ENCODE results near the gene CYSTM1. TPM values are rescaled to one million over a fixed set of nuclear protein-coding genes. Genes with fewer than 3 reads are reported as not detected.

The CYSTM1 gene
- total and polyA plus RNA-seq, 3 experiments from 2014 or later: 11.1 to 17.3 (median 13.9) TPM

DNA sequence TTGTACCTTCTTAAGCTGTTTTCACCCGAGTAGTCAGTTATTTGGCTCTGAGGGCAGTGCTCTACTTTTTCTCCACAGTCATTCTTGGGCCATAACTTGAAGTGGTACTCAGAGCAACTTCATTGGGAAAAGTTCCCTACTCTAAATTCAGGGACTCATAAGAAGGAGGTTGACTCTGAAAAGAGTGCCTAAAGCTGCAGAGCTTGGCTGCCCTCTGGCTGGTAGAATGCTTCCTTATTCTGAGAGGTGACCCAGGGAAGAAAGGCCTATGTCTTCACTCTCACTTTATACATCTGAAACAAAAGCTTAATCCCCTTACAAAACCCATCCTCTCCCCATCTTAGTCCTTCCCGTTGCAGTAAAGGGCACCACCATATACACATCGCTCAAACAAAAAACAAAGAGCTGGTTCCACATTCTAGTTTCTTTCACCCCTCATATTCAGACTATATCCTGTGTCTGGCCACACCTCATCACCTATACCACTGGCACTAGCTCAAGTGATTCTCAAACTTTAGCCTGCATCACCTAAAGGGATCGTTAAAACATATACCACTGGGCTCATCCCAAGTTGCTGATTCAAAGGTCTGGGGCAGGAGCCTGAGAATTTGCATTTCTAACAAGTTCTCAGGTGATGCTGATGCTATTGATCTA is 41.3 kb upstream of the CYSTM1 start:
- Histone ChIP-seq H3K4me3 (ENCODE audit: low read length) (no peak overlapping the region), H3K4me1 (ENCODE audit: insufficient read depth, low read length) (peaks cover 25% of the 10 kb centered on the region), H3K36me3 (ENCODE audit: insufficient read depth, low read length) (no peaks in the 10 kb centered on the region), H3K27me3 (ENCODE audit: insufficient read depth, low read length, poor library complexity, severe bottlenecking) (no peaks in the 10 kb centered on the region), H3K27ac (ENCODE audit: low read depth, low read length) (no peak overlapping the region), H3K9me3 (ENCODE audit: low read length) (no peaks in the 10 kb centered on the region)
- peak overlapping the region in 2 of 8 donors; percentile 6 to 68 for H3K27ac Mint-ChIP-seq
- H3K4me3 Mint-ChIP-seq: no peak overlapping the region
- H3K27me3 Mint-ChIP-seq: no peaks in the 10 kb centered on the region
- ChIA-PET POLR2A (interaction anchor here (0.5 to 1.5 kb wide), 2 partner anchors 20 kb away, joined by 3 to 4 read pairs; partner anchors contain the start of gene PURA), CTCF (interaction anchor here (0.9 to 6.7 kb wide), 5 partner anchors 8 to 60 kb away, joined by 3 to 54 read pairs (median 3); no protein-coding TSS in a partner anchor)
- H3K9me3 Mint-ChIP-seq: no peaks in the 10 kb centered on the region
- H3K4me1 Mint-ChIP-seq: peaks cover 37 to 63% (median 54%) of the 10 kb centered on the region in 3 donors
- no peak for DNase-seq
- H3K36me3 Mint-ChIP-seq: no peaks in the 10 kb centered on the region

DNA sequence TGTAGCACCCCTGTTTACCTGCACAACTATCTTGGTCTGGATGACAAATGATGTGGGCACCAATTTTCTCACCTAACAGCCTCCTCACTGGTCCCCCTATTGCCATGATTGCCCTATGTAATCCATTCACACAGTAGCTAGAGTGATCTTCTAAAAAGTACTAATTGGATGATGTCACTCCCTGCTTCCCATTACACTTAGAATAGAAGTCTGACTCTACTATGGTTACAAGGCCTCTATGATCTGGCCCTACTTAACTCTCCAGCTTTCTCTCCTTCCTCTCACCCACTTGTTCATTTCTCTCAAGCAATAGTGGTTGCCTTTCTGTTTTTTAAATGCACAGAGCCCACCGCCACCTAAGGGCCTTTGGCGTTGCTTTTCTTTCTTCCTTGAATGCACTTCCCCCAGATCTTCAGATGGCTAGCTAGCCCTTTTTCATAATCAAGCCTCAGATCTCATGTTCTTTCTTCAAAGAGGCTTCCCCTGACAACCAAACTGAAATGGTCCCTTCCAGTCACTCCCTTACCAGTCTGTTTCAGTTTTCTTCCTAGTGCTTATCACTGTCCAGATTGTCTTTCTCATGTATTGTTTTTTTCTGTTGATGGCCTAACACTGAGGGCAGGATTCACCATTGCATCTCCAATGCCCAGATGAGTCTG is 40.6 kb upstream of the CYSTM1 start:
- Histone ChIP-seq H3K4me1 (ENCODE audit: insufficient read depth, low read length) (peaks cover 25% of the 10 kb centered on the region), H3K4me3 (ENCODE audit: low read length) (no peak overlapping the region), H3K36me3 (ENCODE audit: insufficient read depth, low read length) (no peaks in the 10 kb centered on the region), H3K27me3 (ENCODE audit: insufficient read depth, low read length, poor library complexity, severe bottlenecking) (no peaks in the 10 kb centered on the region), H3K9me3 (ENCODE audit: low read length) (no peaks in the 10 kb centered on the region), H3K27ac (ENCODE audit: low read depth, low read length) (no peak overlapping the region)
- Mint-ChIP-seq H3K36me3 (no peaks in the 10 kb centered on the region), H3K4me1 (peaks cover 38 to 65% (median 54%) of the 10 kb centered on the region in 3 donors), H3K27ac (no peak overlapping the region), H3K27me3 (no peaks in the 10 kb centered on the region), H3K9me3 (no peaks in the 10 kb centered on the region), H3K4me3 (peak overlapping the region in 1 of 7 donors; percentile 9)
- ChIA-PET POLR2A (interaction anchor here (0.5 kb wide), 1 partner anchor 19 kb away, joined by 3 read pairs; no protein-coding TSS in a partner anchor), CTCF (interaction anchor here (2.2 to 6.7 kb wide), 2 partner anchors 10 to 61 kb away, joined by 8 to 54 read pairs; no protein-coding TSS in a partner anchor)
- DNase-seq: no peak

GRCh38 chr5:140135127-140135526 is 39.9 kb upstream of the CYSTM1 start:
- ChIA-PET POLR2A (no interaction called here), CTCF (interaction anchor here (2.2 to 6.7 kb wide), 2 partner anchors 10 to 62 kb away, joined by 8 to 54 read pairs; no protein-coding TSS in a partner anchor)

DNA sequence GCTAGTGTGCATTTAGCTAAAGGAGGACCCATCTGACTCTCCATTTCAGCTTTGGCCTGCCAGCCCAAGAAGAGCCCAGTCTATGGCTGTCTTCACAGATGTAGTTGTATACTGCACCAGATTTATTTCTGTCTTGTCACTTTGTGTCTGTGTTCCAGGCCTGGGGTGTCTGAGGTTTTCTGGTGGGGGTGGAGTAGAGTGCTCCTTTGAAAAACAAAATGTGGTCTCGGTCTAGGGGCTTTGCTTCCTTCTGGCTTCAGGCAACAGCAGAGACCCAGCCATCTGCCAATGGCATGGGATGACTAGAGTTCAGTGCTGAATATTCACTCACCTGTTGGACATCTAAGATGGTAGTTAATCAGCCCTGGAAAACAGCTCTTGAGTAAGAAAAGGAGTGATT is 38.4 kb upstream of the CYSTM1 start:
- no peaks in the 10 kb centered on the region for H3K36me3 ChIP-seq (ENCODE audit: insufficient read depth, low read length)
- ChIA-PET POLR2A (no interaction called here), CTCF (interaction anchor here (0.9 to 6.7 kb wide), 4 partner anchors 8 to 63 kb away, joined by 3 to 54 read pairs (median 4); no protein-coding TSS in a partner anchor)
- Mint-ChIP-seq H3K27me3 (no peaks in the 10 kb centered on the region), H3K4me3 (no peak overlapping the region), H3K27ac (peak overlapping the region in 1 of 8 donors; percentile 23), H3K9me3 (no peaks in the 10 kb centered on the region), H3K36me3 (no peaks in the 10 kb centered on the region), H3K4me1 (peaks cover 29 to 50% (median 41%) of the 10 kb centered on the region in 3 donors)
- no peaks in the 10 kb centered on the region for H3K27me3 ChIP-seq (ENCODE audit: insufficient read depth, low read length, poor library complexity, severe bottlenecking)
- no peaks in the 10 kb centered on the region for H3K9me3 ChIP-seq (ENCODE audit: low read length)
- H3K27ac ChIP-seq (ENCODE audit: low read depth, low read length): no peak overlapping the region
- DNase-seq: no peak
- H3K4me1 ChIP-seq (ENCODE audit: insufficient read depth, low read length): peaks cover 20% of the 10 kb centered on the region
- H3K4me3 ChIP-seq (ENCODE audit: low read length): no peak overlapping the region

More at GRCh38 chr5:140135127-140135526, 39.9 kb upstream of the CYSTM1 start:
- Mint-ChIP-seq H3K27me3 (no peaks in the 10 kb centered on the region), H3K36me3 (no peaks in the 10 kb centered on the region), H3K9me3 (no peaks in the 10 kb centered on the region), H3K4me3 (no peak overlapping the region), H3K4me1 (peaks cover 38 to 65% (median 54%) of the 10 kb centered on the region in 3 donors), H3K27ac (no peak overlapping the region)
- no peaks in the 10 kb centered on the region for H3K9me3 ChIP-seq (ENCODE audit: low read length)
- H3K4me1 ChIP-seq (ENCODE audit: insufficient read depth, low read length): peaks cover 25% of the 10 kb centered on the region
- no peak overlapping the region for H3K27ac ChIP-seq (ENCODE audit: low read depth, low read length)
- H3K36me3 ChIP-seq (ENCODE audit: insufficient read depth, low read length): no peaks in the 10 kb centered on the region
- DNase-seq: no peak
- no peaks in the 10 kb centered on the region for H3K27me3 ChIP-seq (ENCODE audit: insufficient read depth, low read length, poor library complexity, severe bottlenecking)
- no peak overlapping the region for H3K4me3 ChIP-seq (ENCODE audit: low read length)

- ChIA-PET CTCF (interaction anchor here (1.0 kb wide), 2 partner anchors 67 to 76 kb away, joined by 3 to 4 read pairs; no protein-coding TSS in a partner anchor), POLR2A (no interaction called here)
- peaks cover 0 to 2% (median 0%) of the 10 kb centered on the region in 3 donors for H3K36me3 Mint-ChIP-seq
- Histone ChIP-seq H3K4me1 (ENCODE audit: insufficient read depth, low read length) (peaks cover 12% of the 10 kb centered on the region), H3K4me3 (ENCODE audit: low read length) (no peak overlapping the region), H3K9me3 (ENCODE audit: low read length) (no peaks in the 10 kb centered on the region), H3K27me3 (ENCODE audit: insufficient read depth, low read length, poor library complexity, severe bottlenecking) (peaks cover 8% of the 10 kb centered on the region), H3K27ac (ENCODE audit: low read depth, low read length) (no peak overlapping the region), H3K36me3 (ENCODE audit: insufficient read depth, low read length) (no peaks in the 10 kb centered on the region)
- peaks cover 21 to 37% (median 25%) of the 10 kb centered on the region in 3 donors for H3K4me1 Mint-ChIP-seq
- H3K27me3 Mint-ChIP-seq: peaks cover 10 to 11% of the 10 kb centered on the region in 2 donors
- no peaks in the 10 kb centered on the region for H3K9me3 Mint-ChIP-seq
- H3K27ac Mint-ChIP-seq: peak overlapping the region in 1 of 8 donors; percentile 25
- DNase-seq: no peak
- H3K4me3 Mint-ChIP-seq: no peak overlapping the region
These were observed 34.6 kb upstream of the CYSTM1 start for GRCh38 chr5:140140435-140140834.

DNA sequence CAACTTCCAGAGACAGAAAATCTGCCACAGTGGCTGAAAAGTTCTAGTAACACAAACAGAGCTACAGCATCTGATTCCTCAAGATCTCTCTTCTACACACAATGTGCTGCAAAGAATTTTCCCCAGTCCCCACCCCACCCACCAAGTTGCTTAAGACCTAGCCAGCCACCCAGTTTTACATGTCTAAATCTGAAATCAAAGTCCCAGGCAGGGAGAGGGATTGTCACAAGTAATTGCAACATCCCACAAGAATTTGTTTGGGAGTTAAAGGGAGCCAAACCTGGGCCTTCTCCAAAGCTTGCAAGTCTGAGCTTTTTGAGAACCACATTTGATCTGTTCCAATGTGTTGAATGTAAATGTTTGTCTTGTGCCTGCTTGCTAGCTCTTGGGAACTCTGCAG is 33.7 kb upstream of the CYSTM1 start:
- Mint-ChIP-seq H3K9me3 (no peaks in the 10 kb centered on the region), H3K4me1 (peaks cover 19 to 36% (median 24%) of the 10 kb centered on the region in 3 donors), H3K27ac (no peak overlapping the region), H3K36me3 (peaks cover 0 to 2% (median 0%) of the 10 kb centered on the region in 3 donors), H3K4me3 (no peak overlapping the region), H3K27me3 (peaks cover 12 to 13% of the 10 kb centered on the region in 2 donors)
- no peak overlapping the region for H3K4me3 ChIP-seq (ENCODE audit: low read length)
- CTCF ChIA-PET: interaction anchor here (1.0 to 6.1 kb wide), 4 partner anchors 8 to 66 kb away, joined by 3 to 116 read pairs (median 58); no protein-coding TSS in a partner anchor
- H3K27ac ChIP-seq (ENCODE audit: low read depth, low read length): no peak overlapping the region
- peaks cover 15% of the 10 kb centered on the region for H3K4me1 ChIP-seq (ENCODE audit: insufficient read depth, low read length)
- no peaks in the 10 kb centered on the region for H3K36me3 ChIP-seq (ENCODE audit: insufficient read depth, low read length)
- peaks cover 11% of the 10 kb centered on the region for H3K27me3 ChIP-seq (ENCODE audit: insufficient read depth, low read length, poor library complexity, severe bottlenecking)
- POLR2A ChIA-PET: interaction anchor here (0.5 kb wide), 1 partner anchor 204 kb away, joined by 3 read pairs; no protein-coding TSS in a partner anchor
- DNase-seq: no peak
- H3K9me3 ChIP-seq (ENCODE audit: low read length): no peaks in the 10 kb centered on the region

- H3K27ac Mint-ChIP-seq: no peak overlapping the region
- H3K4me1 ChIP-seq (ENCODE audit: insufficient read depth, low read length): peaks cover 15% of the 10 kb centered on the region
- peaks cover 11% of the 10 kb centered on the region for H3K27me3 ChIP-seq (ENCODE audit: insufficient read depth, low read length, poor library complexity, severe bottlenecking)
- peaks cover 0 to 2% (median 0%) of the 10 kb centered on the region in 3 donors for H3K36me3 Mint-ChIP-seq
- no peak overlapping the region for H3K27ac ChIP-seq (ENCODE audit: low read depth, low read length)
- H3K9me3 Mint-ChIP-seq: no peaks in the 10 kb centered on the region
- peaks cover 12 to 13% of the 10 kb centered on the region in 2 donors for H3K27me3 Mint-ChIP-seq
- H3K9me3 ChIP-seq (ENCODE audit: low read length): no peaks in the 10 kb centered on the region
- no peak overlapping the region for H3K4me3 ChIP-seq (ENCODE audit: low read length)
- H3K4me3 Mint-ChIP-seq: no peak overlapping the region
- DNase-seq: no peak
- H3K36me3 ChIP-seq (ENCODE audit: insufficient read depth, low read length): no peaks in the 10 kb centered on the region
- H3K4me1 Mint-ChIP-seq: peaks cover 23 to 39% (median 31%) of the 10 kb centered on the region in 3 donors
- POLR2A ChIA-PET: interaction anchor here (1.5 kb wide), 1 partner anchor 27 kb away, joined by 4 read pairs; no protein-coding TSS in a partner anchor
- CTCF ChIA-PET: interaction anchor here (0.6 to 6.1 kb wide), 9 partner anchors 8 to 110 kb away, joined by 3 to 116 read pairs (median 6); no protein-coding TSS in a partner anchor
These were observed 32.7 kb upstream of the CYSTM1 start for GRCh38 chr5:140142246-140142645.

Data from CD8-positive, alpha-beta memory T cell (primary cell).